Dendritic cell treated with granulocyte-macrophage colony-stimulating factor and Interleukin-4, amounts not matched to agents 40 ng/mL and 50 ng/mL, for 4 days (primary cell): ENCODE data around the gene CMSS1.
A peak's percentile ranks its signal among the peaks of the same experiment; 100 is the strongest.

Experiments
- H3K27ac Mint-ChIP-seq: one replicate; pipeline ENCODE4 v1.8.0; 2022; ENCODE audit warnings: mild to moderate bottlenecking, mixed read lengths
- H3K27me3 Mint-ChIP-seq: one replicate; pipeline ENCODE4 v1.8.0; 2022; ENCODE audit warnings: mild to moderate bottlenecking, mixed read lengths
- H3K36me3 Mint-ChIP-seq: one replicate; pipeline ENCODE4 v1.8.0; 2022; ENCODE audit warnings: low read depth, mixed read lengths
- H3K4me1 Mint-ChIP-seq: one replicate; pipeline ENCODE4 v1.8.0; 2022; ENCODE audit warnings: low read depth, mixed read lengths
- H3K4me3 Mint-ChIP-seq: one replicate; pipeline ENCODE4 v1.8.0; 2022; ENCODE audit warnings: mild to moderate bottlenecking, moderate library complexity, mixed read lengths
- H3K9me3 Mint-ChIP-seq: one replicate; pipeline ENCODE4 v1.8.0; 2022; ENCODE audit warnings: mixed read lengths
- intact Hi-C: fragments of 100-400 bp; cut with micrococcal nuclease; formaldehyde crosslinking; loops from one replicate; pipeline ENCODE4 v1.15.0; 2022

CMSS1 gene

GRCh38 chr3:99866261-99866761 is 48.6 kb downstream of the CMSS1 start:
- intact Hi-C loops: no loop called here
- H3K4me3 Mint-ChIP-seq: no peak overlapping the region
- H3K4me1 Mint-ChIP-seq: no peaks in the 10 kb centered on the region
- H3K9me3 Mint-ChIP-seq: no peaks in the 10 kb centered on the region
- H3K27ac Mint-ChIP-seq: no peak overlapping the region
- no peaks in the 10 kb centered on the region for H3K27me3 Mint-ChIP-seq
- H3K36me3 Mint-ChIP-seq: peaks cover 8% of the 10 kb centered on the region

- H3K36me3 Mint-ChIP-seq: peaks cover 4% of the 10 kb centered on the region
- H3K4me1 Mint-ChIP-seq: peaks cover 10% of the 10 kb centered on the region
- H3K9me3 Mint-ChIP-seq: no peaks in the 10 kb centered on the region
- intact Hi-C loops: no loop called here
- no peak overlapping the region for H3K4me3 Mint-ChIP-seq
- no peak overlapping the region for H3K27ac Mint-ChIP-seq
- no peaks in the 10 kb centered on the region for H3K27me3 Mint-ChIP-seq
Measured at GRCh38 chr3:99867594-99868310, 50.1 kb downstream of the CMSS1 start.

- Mint-ChIP-seq H3K27ac (no peak overlapping the region), H3K4me3 (no peak overlapping the region), H3K27me3 (no peaks in the 10 kb centered on the region), H3K36me3 (no peaks in the 10 kb centered on the region), H3K9me3 (no peaks in the 10 kb centered on the region), H3K4me1 (peaks cover 11% of the 10 kb centered on the region)
- intact Hi-C loops: no loop called here
Measured at GRCh38 chr3:99868311-99868646, 50.6 kb downstream of the CMSS1 start.

GRCh38 chr3:99869621-99870020 is 52.0 kb downstream of the CMSS1 start:
- intact Hi-C loops: no loop called here
- Mint-ChIP-seq H3K36me3 (no peaks in the 10 kb centered on the region), H3K9me3 (no peaks in the 10 kb centered on the region)

GRCh38 chr3:99870712-99871111 is 53.0 kb downstream of the CMSS1 start:
- H3K27me3 Mint-ChIP-seq: no peaks in the 10 kb centered on the region
- H3K27ac Mint-ChIP-seq: no peak overlapping the region
- no peaks in the 10 kb centered on the region for H3K36me3 Mint-ChIP-seq
- intact Hi-C loops: no loop called here
- peaks cover 11% of the 10 kb centered on the region for H3K4me1 Mint-ChIP-seq
- H3K9me3 Mint-ChIP-seq: no peaks in the 10 kb centered on the region
- no peak overlapping the region for H3K4me3 Mint-ChIP-seq

More at GRCh38 chr3:99869621-99870020, 52.0 kb downstream of the CMSS1 start:
- H3K27me3 Mint-ChIP-seq: no peaks in the 10 kb centered on the region
- H3K4me3 Mint-ChIP-seq: no peak overlapping the region
- H3K4me1 Mint-ChIP-seq: peaks cover 11% of the 10 kb centered on the region
- no peak overlapping the region for H3K27ac Mint-ChIP-seq

- Mint-ChIP-seq H3K27me3 (no peaks in the 10 kb centered on the region), H3K9me3 (no peaks in the 10 kb centered on the region), H3K4me1 (peaks cover 13% of the 10 kb centered on the region), H3K36me3 (no peaks in the 10 kb centered on the region), H3K4me3 (no peak overlapping the region), H3K27ac (no peak overlapping the region)
- intact Hi-C loops: no loop called here
Measured at GRCh38 chr3:99871231-99872045, 53.8 kb downstream of the CMSS1 start.

GRCh38 chr3:99872923-99873254 is 55.2 kb downstream of the CMSS1 start:
- Mint-ChIP-seq H3K36me3 (no peaks in the 10 kb centered on the region), H3K4me1 (peaks cover 24% of the 10 kb centered on the region), H3K4me3 (no peak overlapping the region), H3K27me3 (no peaks in the 10 kb centered on the region), H3K27ac (no peak overlapping the region), H3K9me3 (no peaks in the 10 kb centered on the region)
- intact Hi-C loops: no loop called here

- no peak overlapping the region for H3K4me3 Mint-ChIP-seq
- H3K36me3 Mint-ChIP-seq: no peaks in the 10 kb centered on the region
- H3K4me1 Mint-ChIP-seq: peaks cover 30% of the 10 kb centered on the region
- intact Hi-C loops: no loop called here
- no peak overlapping the region for H3K27ac Mint-ChIP-seq
- no peaks in the 10 kb centered on the region for H3K27me3 Mint-ChIP-seq
- H3K9me3 Mint-ChIP-seq: no peaks in the 10 kb centered on the region
Measured at GRCh38 chr3:99873269-99874102, 55.8 kb downstream of the CMSS1 start.

GRCh38 chr3:99874237-99875002 is 56.8 kb downstream of the CMSS1 start:
- no peaks in the 10 kb centered on the region for H3K36me3 Mint-ChIP-seq
- H3K4me3 Mint-ChIP-seq: no peak overlapping the region
- H3K27me3 Mint-ChIP-seq: no peaks in the 10 kb centered on the region
- H3K9me3 Mint-ChIP-seq: no peaks in the 10 kb centered on the region
- H3K4me1 Mint-ChIP-seq: peaks cover 31% of the 10 kb centered on the region
- no peak overlapping the region for H3K27ac Mint-ChIP-seq
- intact Hi-C loops: loop anchor here (5.0 kb wide), 2 partner anchors 57 to 168 kb away; partner anchors contain the start of gene CMSS1

GRCh38 chr3:99875581-99875928 is 57.9 kb downstream of the CMSS1 start:
- peak overlapping the region; percentile 92 for H3K27ac Mint-ChIP-seq

GRCh38 chr3:99875929-99876841 is 58.5 kb downstream of the CMSS1 start:
- H3K36me3 Mint-ChIP-seq: no peaks in the 10 kb centered on the region
- H3K27me3 Mint-ChIP-seq: no peaks in the 10 kb centered on the region
- peaks cover 36% of the 10 kb centered on the region for H3K4me1 Mint-ChIP-seq
- H3K4me3 Mint-ChIP-seq: peak overlapping the region; percentile 74
- intact Hi-C loops: loop anchor here (1.0 to 5.0 kb wide), 3 partner anchors 20 to 166 kb away; partner anchors contain the start of gene CMSS1
- no peaks in the 10 kb centered on the region for H3K9me3 Mint-ChIP-seq
- peak overlapping the region; percentile 92 for H3K27ac Mint-ChIP-seq

More at GRCh38 chr3:99875581-99875928, 57.9 kb downstream of the CMSS1 start:
- Mint-ChIP-seq H3K9me3 (no peaks in the 10 kb centered on the region), H3K4me3 (peak overlapping the region; percentile 74), H3K27me3 (no peaks in the 10 kb centered on the region), H3K36me3 (no peaks in the 10 kb centered on the region), H3K4me1 (peaks cover 31% of the 10 kb centered on the region)
- intact Hi-C loops: loop anchor here (5.0 kb wide), 2 partner anchors 58 to 167 kb away; partner anchors contain the start of gene CMSS1

- H3K36me3 Mint-ChIP-seq: no peaks in the 10 kb centered on the region
- no peaks in the 10 kb centered on the region for H3K9me3 Mint-ChIP-seq
- H3K4me1 Mint-ChIP-seq: peaks cover 39% of the 10 kb centered on the region
- H3K27me3 Mint-ChIP-seq: no peaks in the 10 kb centered on the region
- no peak overlapping the region for H3K4me3 Mint-ChIP-seq
- no peak overlapping the region for H3K27ac Mint-ChIP-seq
- intact Hi-C loops: loop anchor here (5.0 kb wide), 2 partner anchors 60 to 165 kb away; partner anchors contain the start of gene CMSS1
Measured at GRCh38 chr3:99877031-99877579, 59.4 kb downstream of the CMSS1 start.
